ENCODE results near the gene ADGRG1. TPM values are rescaled to one million over a fixed set of nuclear protein-coding genes. Genes with fewer than 3 reads are reported as not detected.
"Not testable (repeated sequence)": the region's sequence is repeated elsewhere in the genome, so short reads cannot be mapped to it uniquely, and the experiment has no call there.

The ADGRG1 gene
- polyA plus RNA-seq, 4 donors, result 5.1 to 87.7 (median 80.1) TPM

DNA sequence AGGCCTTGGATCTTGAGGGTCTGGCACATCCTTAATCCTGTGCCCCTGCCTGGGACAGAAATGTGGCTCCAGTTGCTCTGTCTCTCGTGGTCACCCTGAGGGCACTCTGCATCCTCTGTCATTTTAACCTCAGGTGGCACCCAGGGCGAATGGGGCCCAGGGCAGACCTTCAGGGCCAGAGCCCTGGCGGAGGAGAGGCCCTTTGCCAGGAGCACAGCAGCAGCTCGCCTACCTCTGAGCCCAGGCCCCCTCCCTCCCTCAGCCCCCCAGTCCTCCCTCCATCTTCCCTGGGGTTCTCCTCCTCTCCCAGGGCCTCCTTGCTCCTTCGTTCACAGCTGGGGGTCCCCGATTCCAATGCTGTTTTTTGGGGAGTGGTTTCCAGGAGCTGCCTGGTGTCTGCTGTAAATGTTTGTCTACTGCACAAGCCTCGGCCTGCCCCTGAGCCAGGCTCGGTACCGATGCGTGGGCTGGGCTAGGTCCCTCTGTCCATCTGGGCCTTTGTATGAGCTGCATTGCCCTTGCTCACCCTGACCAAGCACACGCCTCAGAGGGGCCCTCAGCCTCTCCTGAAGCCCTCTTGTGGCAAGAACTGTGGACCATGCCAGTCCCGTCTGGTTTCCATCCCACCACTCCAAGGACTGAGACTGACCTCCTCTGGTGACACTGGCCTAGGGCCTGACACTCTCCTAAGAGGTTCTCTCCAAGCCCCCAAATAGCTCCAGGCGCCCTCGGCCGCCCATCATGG lies 35.7 kb downstream of the ADGRG1 start:
- no peak for DNase-seq (ENCODE audit: low read depth in 4 of 4, low spot score in 3 of 4)

DNA sequence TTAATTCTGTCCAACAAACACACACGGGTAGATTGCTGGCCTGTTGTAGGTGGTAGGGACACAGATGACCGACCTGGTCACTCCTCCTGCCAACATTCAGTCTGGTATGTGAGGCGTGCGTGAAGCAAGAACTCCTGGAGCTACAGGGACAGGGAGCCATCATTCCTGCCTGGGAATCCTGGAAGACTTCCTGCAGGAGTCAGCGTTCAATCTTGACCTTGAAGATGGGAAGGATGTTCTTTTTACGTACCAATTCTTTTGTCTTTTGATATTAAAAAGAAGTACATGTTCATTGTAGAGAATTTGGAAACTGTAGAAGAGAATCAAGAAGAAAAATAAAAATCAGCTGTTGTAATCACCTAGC lies 36.2 kb downstream of the ADGRG1 start:
- no peak for DNase-seq (ENCODE audit: low read depth in 4 of 4, low spot score in 3 of 4)

DNA sequence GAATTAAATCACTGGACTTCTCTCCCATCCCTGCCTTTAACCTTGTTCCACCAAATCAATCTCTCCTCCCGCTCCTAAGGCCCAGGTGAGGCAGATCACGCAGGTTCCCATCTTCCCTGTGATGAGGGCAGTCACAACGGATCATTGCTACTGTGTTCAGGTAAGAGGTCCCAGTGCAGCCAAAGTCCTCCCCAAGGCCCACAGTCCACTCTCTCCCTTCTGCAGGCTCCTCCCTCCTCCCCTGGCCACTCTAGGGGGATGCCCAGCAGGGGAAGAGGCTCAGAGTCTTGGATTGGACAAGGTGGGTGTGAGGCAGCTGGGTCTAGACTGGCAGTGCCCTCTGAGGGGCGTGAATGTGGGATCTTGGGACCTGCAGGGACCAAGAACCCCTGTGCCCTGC lies 37.1 kb downstream of the ADGRG1 start:
- DNase-seq (ENCODE audit: low read depth in 4 of 4, low spot score in 3 of 4), result no peak

DNA sequence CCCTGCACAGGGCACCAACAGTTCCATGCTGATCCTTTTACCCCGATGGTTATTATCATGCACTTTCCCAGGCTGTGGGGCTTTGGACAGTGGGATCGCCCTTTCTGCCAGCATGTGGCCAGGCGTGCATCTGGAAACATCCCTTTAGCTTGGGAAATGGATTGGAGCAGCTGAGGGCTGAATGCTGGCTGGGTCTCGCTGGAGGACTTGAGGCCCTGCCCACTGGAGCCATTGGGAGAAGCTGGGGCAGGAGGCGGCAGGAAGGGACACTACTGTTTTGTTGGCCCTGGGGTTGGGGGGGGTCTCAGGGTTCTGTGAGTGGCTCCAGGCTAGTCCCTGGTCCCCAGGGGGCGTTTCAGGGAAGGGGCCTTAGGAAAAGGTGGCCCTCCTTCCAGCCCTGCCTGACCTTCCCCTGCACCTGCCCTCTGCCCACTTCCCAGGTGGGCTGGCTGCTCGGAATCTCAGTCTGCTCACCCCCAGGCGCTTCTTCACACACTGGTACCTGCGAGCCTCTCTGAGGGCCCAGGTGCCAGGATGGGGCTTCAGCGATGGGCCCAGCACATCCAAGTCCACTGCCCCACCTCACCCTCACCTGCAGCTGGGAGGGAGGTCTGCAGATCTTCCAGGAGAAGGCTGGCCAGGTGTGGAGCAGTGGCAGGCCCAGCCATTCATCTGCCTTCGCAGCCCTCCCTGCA lies 38.1 kb downstream of the ADGRG1 start:
- no peak for DNase-seq (ENCODE audit: low read depth in 4 of 4, low spot score in 3 of 4)

DNA sequence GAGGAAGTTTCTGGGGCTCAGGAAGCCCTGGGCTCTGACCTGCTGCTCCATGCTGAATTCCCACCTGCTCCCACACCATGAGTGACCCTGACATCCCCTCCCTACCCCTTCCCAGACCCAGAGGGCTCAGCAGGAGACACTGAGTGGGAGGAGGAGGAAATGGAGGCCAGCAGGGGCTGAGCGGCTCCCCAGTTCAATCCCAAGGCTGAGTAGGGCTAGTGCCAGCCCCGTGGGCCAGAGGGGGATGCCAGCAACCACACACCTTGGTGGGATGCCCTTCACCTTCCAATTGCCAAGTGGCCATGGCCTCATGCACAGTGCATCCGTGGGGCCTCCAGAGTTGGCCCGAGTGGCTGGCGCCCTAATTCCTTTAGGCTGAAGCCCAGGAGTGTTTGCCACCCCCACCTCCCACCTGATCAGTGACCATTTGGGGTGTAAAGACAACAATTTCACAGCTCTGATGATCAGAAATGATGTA lies 38.7 kb downstream of the ADGRG1 start:
- no peak for DNase-seq (ENCODE audit: low read depth in 4 of 4, low spot score in 3 of 4)

DNA sequence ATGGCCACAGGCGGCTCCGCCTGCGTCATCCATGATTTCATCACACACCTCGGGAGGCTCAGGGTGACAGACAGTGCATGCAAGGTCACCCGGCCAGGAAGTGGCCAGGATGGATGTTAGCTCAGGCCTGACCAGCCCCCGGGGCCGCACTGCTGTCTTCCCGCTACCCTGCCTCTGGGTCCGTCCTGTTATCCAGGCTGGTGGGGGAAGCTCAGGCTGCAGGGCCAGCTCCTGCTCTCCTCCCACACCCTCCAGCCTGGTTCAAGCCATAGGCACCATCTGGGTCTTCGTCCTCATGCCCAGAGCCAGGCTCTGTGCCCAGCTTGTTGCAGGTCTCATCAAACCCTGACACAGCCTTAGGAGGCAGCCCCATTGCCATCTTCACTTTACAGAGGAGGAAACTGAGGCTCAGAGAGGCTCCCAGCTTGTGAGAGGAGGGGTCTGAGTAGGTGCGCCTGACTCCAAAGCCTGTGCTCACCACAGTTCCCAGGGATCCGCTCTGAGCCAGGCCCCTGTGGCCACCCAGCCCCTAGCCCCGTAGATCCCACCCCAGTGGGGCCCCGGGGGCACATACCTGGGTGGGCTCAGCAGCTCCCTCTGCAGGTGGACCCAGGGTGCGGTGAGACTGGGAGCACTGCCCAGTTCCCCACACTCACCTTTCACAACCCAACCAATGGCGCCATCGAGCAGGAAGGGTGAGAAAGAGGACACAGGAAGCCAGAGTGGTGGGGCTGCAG lies 39.3 kb downstream of the ADGRG1 start:
- DNase-seq (ENCODE audit: low read depth in 4 of 4, low spot score in 3 of 4), result no peak

DNA sequence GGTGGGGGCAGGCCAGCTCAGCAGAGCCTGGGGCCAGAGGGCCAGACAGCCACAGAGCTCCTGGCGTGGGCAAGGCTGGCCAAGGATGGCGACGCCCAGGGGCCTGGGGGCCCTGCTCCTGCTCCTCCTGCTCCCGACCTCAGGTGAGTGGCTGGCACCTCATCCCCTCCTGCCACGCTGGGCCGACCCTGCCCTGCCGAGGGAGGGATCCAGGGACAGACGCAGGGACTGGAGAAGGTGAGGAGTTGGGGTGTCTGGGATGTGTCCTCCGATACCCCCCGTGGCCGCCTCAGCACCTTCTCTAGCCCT lies 39.8 kb downstream of the ADGRG1 start, which contains the start of gene ADGRG3:
ADGRG3 (plus strand) TSS at position 44 of the 309 bp plus-strand sequence; CDS start at position 86, 42 bp downstream.
- DNase-seq (ENCODE audit: low read depth in 4 of 4, low spot score in 3 of 4), result no peak

DNA sequence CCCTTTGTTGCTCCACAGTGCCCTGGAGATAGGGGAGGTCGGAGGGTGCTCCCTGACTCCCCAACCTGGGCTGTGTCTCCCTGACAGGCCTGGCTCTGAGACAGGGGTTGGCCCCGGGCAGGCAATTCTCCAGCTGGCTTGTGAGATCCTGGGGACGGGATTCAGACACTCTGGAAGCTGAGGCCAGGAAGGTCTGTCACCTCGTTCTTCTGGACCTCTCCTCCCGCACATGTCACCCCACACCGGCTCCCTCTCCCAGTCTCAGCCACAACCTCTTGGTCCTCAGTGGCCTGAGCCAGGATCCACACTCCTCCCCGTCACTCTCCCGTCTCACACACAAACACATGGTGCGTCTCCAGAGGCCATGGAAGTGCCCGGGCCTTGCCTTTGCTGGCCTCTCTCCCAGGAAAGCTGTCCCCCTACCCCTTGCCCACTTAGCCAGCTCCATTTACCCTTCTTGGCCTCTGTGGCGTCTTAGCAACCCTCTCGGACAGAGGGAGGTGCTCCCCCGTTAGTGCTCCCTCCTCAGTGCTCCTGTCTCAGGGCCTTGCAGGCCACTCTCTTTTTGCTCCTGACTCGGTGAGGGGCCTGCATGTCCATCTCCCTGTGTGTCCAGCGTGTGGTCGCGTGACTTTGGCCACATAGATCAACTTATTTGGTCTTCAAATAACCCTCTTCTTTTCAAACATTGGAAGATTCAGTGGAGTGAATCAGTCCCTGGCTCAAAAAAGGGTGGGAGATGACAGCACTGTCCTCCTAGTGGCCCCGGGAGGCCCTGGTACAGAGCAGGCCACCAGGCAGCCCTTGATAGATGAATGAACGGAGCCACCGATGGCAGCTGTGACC lies 40.4 kb downstream of the ADGRG1 start:
- DNase-seq (ENCODE audit: low read depth in 4 of 4, low spot score in 3 of 4), result no peak

DNA sequence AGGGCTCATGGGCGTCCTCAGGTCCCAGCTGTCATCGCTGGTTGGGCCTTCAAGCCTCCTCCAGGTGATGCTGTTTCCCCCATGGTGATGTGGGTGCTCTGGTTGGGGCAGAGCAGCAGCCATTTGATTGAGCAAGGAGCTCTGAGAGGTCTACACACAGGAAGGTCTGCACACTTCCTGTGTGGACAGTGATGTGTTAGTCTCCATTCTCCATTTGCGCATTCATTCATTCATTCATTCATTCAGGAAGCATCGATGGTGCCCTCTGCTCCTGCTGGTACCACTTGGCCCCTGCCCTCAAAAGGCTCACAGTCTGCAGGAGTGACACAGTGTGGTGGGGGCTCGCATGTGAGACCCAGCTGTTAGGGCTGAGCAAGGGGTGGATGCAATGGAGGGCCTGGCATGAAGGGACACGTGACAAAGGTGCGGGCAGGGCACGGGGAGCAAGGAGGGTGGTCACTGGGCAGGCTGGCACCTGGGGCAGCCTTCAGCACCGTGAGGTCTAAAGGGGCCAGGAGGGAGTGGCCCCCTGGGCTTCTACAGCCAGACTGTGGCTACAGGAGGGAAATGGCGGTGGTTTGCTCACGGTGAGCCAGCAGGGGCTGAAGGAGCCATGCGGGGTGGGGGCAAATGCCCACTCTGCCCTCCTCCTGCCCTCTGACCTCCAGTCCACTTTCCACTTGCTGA lies 41.2 kb downstream of the ADGRG1 start:
- no peak for DNase-seq (ENCODE audit: low read depth in 4 of 4, low spot score in 3 of 4)

DNA sequence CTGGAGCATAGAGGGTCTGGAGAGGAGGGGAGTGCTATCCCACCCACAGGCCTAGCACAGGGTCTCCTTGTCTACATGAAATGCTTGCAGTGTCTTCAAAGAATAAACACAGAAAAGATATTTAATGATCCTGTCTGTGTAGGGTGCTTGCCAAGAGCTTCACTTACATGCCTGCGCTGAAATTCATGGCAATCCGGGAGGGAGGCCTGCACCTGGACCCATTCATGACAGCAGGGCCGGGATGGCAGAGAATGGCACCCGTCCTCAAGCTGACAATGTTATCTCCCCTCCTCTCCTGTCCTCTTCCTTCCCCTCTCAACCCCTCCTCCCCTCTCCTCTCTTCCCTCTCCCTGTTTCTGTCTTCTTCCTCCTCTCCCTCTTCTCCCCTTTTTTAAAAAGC lies 41.8 kb downstream of the ADGRG1 start:
- DNase-seq (ENCODE audit: low read depth in 4 of 4, low spot score in 3 of 4), result no peak

DNA sequence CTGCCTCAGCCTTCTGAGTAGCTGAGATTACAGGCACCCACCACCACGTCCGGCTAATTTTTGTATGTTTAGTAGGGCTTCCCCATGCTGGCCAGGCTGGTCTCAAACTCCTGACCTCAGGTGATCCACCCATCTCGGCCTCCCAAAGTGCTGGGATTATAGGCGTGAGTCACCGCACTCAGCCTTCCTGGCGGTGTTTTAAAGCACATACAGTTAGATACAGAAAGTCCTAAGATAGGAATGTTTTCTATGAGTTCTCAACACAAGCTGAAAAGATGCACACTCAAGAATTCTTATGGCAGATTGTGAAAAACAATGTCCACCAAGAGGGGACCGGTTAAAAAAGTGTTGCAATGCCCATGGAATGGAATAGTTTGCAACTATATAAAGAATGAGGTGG lies 43.0 kb downstream of the ADGRG1 start:
- not testable (repeated sequence) for DNase-seq (ENCODE audit: low read depth in 4 of 4, low spot score in 3 of 4)

DNA sequence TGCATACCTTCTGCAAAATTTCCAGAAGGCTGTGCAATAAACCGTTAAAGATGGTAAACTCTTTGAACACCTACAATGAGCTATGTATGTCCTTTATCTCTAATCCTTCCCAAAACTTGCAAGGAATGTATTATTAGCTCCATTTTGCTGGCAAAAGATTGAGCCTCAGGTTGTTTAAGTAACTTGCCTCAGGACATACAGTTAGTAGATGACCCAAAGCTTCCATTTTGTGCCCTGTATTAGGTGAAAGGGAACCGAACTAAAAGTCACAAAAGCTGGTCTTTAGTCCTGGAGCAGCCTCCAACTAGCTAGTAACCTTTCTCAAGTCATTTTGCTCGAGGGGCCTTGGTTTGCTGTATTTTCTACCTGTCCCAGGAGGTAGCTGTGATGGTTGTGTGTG lies 44.0 kb downstream of the ADGRG1 start:
- no peak for DNase-seq (ENCODE audit: low read depth in 4 of 4, low spot score in 3 of 4)

DNA sequence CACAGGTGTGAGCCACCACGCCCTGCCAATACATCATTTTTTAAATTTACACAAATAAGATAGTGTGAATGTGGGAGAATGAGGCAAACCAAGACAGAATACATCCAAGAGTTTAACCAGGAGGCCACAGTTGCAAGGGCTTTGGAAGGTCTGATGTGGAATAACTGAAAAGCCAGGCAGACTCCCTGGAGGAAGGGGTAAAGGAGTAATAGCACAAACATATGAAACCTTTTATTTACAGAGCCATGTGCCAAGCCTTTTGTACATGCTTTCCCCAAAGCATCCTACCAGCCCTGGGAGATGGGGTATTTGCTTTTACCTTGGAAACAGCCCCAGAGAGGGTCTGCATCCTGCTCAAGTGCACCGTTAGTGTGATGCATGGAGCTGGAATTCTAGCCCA lies 44.4 kb downstream of the ADGRG1 start:
- DNase-seq (ENCODE audit: low read depth in 4 of 4, low spot score in 3 of 4), result no peak

DNA sequence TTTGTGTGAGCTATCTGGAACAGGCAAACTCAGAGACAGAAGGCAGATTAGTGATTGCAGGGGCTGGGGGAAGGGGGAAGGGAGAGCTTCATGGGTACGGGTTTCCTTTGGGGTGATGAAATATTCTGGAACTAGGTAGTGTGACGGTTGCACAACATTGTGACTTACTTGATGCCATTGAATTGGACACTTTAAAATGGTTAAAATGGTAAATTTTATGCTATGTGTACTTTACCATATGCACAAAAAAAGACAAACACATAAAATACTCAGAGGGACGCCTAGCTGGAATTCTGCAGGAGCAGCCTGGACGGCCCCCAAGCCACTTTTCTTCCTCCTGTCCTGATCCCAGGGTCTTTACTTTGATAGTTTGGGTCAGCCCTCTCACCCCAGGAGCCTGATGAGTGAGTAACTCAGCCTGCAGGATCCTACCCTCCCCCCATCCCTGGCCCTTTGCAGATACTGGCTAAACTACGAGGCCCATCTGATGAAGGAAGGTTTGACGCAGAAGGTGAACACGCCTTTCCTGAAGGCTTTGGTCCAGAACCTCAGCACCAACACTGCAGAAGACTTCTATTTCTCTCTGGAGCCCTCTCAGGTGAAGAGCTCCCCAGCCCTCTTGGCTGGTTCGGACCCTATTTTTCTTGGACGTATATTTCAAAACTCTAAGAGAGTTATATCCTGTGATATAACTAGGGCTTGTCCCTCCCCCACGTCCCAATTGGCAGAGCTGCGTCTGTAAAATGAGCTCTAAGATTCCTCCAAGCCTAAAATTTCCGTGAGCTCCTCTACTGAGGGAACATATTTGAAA lies 47.5 kb downstream of the ADGRG1 start:
- no peak for DNase-seq (ENCODE audit: low read depth in 4 of 4, low spot score in 3 of 4)

DNA sequence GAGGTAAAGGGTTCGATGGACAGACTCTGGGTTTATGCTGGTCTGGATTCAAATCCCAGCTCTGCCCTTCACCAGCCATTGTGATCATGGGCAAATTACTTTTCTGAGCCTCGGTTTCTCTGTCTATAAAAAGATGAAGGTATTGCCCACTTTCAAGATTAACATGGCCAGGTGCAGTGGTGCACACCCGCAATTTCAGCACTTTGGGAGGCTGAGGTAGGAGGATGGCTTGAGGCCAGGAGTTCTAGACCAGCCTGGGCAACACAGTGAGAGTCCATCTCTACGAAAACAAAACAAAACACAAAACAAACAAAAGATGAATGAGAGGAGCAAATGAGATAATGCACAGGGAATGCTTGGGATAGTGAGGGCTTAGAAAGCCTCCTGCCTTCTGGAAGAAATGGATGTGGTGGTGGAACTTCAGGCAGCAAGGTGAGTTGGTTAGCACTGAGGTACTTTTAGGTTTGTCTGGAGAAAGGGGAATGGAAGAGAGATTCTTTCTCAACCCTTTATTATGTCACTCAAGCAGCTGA lies 48.2 kb downstream of the ADGRG1 start:
- no peak for DNase-seq (ENCODE audit: low read depth in 4 of 4, low spot score in 3 of 4)

DNA sequence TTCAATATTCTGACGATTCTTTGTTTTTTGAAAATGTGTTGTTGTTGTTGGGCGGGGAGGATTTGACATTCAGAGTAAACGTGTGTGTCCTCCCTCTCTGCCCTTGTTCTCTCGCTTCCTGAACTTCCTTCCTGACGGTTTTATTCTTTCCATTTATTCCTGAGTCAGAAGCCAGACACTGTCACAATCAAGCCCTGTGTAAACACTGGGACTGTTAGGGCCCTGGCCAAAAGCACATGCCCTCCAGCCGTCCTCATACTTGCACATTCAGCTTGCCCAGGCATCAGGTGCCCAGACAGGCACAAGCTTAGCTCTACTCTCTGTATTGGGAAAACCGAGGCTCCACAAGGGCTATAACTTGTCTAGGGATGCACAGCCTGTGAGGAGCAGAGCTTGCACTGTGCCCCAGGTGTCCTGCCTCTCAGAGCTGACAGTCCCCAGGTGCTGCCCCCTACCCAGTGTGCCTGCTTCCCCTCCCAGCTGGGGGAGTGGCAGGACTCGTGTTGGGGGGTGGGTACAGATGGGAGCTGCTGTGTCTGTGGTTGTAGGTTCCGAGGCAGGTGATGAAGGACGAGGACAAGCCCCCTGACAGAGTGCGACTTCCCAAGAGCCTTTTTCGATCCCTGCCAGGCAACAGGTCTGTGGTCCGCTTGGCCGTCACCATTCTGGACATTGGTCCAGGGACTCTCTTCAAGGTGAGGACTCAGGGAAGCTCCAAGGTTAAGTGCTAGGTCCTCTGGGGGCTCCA lies 49.4 kb downstream of the ADGRG1 start:
- DNase-seq (ENCODE audit: low read depth in 4 of 4, low spot score in 3 of 4), result no peak

DNA sequence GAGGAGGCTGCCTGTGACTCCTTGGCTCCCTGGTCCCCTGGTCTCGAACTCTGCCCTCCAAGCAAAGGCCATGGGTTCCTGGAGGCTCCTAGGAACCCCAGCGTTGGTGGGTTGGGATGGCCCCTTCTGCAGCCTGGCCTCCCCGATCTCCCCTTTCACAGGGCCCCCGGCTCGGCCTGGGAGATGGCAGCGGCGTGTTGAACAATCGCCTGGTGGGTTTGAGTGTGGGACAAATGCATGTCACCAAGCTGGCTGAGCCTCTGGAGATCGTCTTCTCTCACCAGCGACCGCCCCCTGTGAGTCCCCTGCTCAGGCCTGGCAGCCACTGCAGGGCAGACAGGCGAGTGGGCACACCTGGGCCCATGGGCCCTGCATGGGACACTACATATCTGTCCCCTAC lies 50.6 kb downstream of the ADGRG1 start:
- no peak for DNase-seq (ENCODE audit: low read depth in 4 of 4, low spot score in 3 of 4)

DNA sequence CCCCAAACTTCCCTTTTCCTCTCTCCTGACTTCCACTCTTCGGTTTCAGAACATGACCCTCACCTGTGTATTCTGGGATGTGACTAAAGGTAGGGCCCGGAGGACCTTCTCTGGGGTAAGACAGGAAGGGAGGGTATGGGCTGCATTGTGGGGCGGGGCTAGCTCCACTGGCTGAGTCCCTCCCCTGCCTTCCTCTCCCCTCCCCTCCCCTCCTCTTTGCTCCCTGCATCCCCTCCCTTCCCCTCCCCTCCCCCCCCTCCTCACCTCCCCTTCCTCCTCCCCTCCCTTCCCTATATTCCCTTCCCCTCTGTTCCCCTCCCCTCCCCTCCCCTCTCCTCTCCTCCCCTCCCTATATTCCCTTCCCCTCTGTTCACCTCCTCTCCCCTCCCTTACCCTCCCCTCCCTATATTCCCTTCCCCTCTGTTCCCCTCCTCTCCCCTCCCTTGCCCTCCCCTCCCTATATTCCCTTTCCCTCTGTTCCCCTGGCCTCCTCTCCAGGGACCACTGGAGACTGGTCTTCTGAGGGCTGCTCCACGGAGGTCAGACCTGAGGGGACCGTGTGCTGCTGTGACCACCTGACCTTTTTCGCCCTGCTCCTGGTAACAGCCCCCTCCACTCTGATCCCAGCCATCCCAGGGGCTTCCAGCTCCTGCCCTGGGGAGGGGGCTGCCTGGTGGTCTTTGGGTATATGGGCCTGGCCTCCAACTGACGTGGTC lies 51.5 kb downstream of the ADGRG1 start:
- no peak for DNase-seq (ENCODE audit: low read depth in 4 of 4, low spot score in 3 of 4)
